Keratinocyte (primary cell): ENCODE data around the gene STRADA. TPM values are rescaled to one million over a fixed set of nuclear protein-coding genes. Genes with fewer than 3 reads are reported as not detected.

ENCODE experiments used
- DNase-seq: peaks from one replicate; pipeline ENCODE4 v3.0.0-alpha.2; 2011; ENCODE audit warnings: low read depth, missing footprints, low spot score
- FAIRE-seq: peaks from 2 replicates; lab custom pipeline; 2011; peaks lifted over from hg19 to GRCh38; lab: Jason Lieb, UNC
- H2AFZ ChIP-seq: 2 replicates; pipeline ENCODE4 v1.6.0; 2012; ENCODE audit warnings: low read length, control low read depth, inconsistent platforms; ENCODE audit not compliant: control insufficient read depth
- H3K27ac ChIP-seq: 2 replicates; pipeline ENCODE4 v1.5.1; 2011; ENCODE audit warnings: low read length; ENCODE audit not compliant: control insufficient read depth, insufficient read depth
- H3K27me3 ChIP-seq: 3 replicates; pipeline ENCODE4 v1.6.0; 2011; ENCODE audit warnings: low read length; ENCODE audit not compliant: control insufficient read depth, insufficient read depth; ENCODE audit errors: extremely low read depth
- H3K36me3 ChIP-seq, 2 experiments: 2 replicates in 1 of 2; 3 replicates in 1 of 2; pipeline ENCODE4 v1.5.1; 2011; ENCODE audit warnings: low read length in 2 of 2, mild to moderate bottlenecking in 1 of 2; ENCODE audit not compliant: control insufficient read depth in 2 of 2, insufficient read depth in 2 of 2; ENCODE audit errors: extremely low read depth in 1 of 2
- H3K4me1 ChIP-seq: 3 replicates; pipeline ENCODE4 v1.5.1; 2011; ENCODE audit warnings: low read length; ENCODE audit not compliant: control insufficient read depth, insufficient read depth; ENCODE audit errors: extremely low read depth
- H3K4me2 ChIP-seq: 3 replicates; pipeline ENCODE4 v1.6.0; 2011; ENCODE audit warnings: low read depth, low read length; ENCODE audit not compliant: control insufficient read depth, insufficient read depth; ENCODE audit errors: extremely low read depth
- H3K4me3 ChIP-seq, 3 experiments: fragments of 200-600 bp in 1 of 3; sonication (generic) in 1 of 3; 2 replicates in 2 of 3; 3 replicates in 1 of 3; pipeline ENCODE4 v1.5.1; 2011 to 2016; ENCODE audit warnings: low read length in 3 of 3, mild to moderate bottlenecking in 3 of 3, control low read depth in 2 of 3, inconsistent platforms in 1 of 3, low read depth in 1 of 3, mixed read lengths in 1 of 3, mixed run types in 1 of 3, moderate library complexity in 1 of 3; ENCODE audit not compliant: control insufficient read depth in 2 of 3, insufficient read depth in 2 of 3; ENCODE audit errors: extremely low read depth in 1 of 3
- H3K79me2 ChIP-seq: 2 replicates; pipeline ENCODE4 v1.6.0; 2012; ENCODE audit warnings: low read length; ENCODE audit not compliant: control insufficient read depth, insufficient read depth
- H3K9ac ChIP-seq: 3 replicates; pipeline ENCODE4 v1.6.0; 2011; ENCODE audit warnings: low read length; ENCODE audit not compliant: control insufficient read depth, insufficient read depth; ENCODE audit errors: extremely low read depth
- H3K9me1 ChIP-seq: 3 replicates; pipeline ENCODE4 v1.6.0; 2011; ENCODE audit warnings: low read length; ENCODE audit not compliant: control insufficient read depth, insufficient read depth; ENCODE audit errors: extremely low read depth
- H3K9me3 ChIP-seq: 2 replicates; pipeline ENCODE4 v1.5.1; 2012; ENCODE audit warnings: low read depth, low read length; ENCODE audit not compliant: control insufficient read depth
- H4K20me1 ChIP-seq: 3 replicates; pipeline ENCODE4 v1.6.0; 2011; ENCODE audit warnings: low read length; ENCODE audit not compliant: control insufficient read depth, insufficient read depth; ENCODE audit errors: extremely low read depth
- EZH2 ChIP-seq: IDR thresholded peaks from one replicate; pipeline ENCODE4 v1.6.1; 2012; ENCODE audit warnings: inconsistent platforms, mild to moderate bottlenecking, low read length, moderate library complexity
- dilution Hi-C: fragments of 300-500 bp; cut with MboI; formaldehyde crosslinking; loops from one replicate; pipeline ENCODE4 v1.7.0; 2020; ENCODE audit warnings: low sequenced_read_pairs; ENCODE audit not compliant: extremely low pct_ligation_motif_present
- polyA plus RNA-seq, 5 experiments: library from polyadenylated mRNA; depleted of rRNA in 3 of 5; stranded (reverse) in 3 of 5; stranded (forward) in 1 of 5; unstranded in 1 of 5; fragments of >200 nt; gene quantifications; 1 replicate in 1 of 5; 2 replicates in 3 of 5; 3 replicates in 1 of 5; pipeline versions ENCODE4 v1.2.1 to v1.2.3, GENCODE V29; 2011 to 2012; ENCODE audit warnings: missing spikeins in 2 of 5, low read depth in 1 of 5, low replicate concordance in 1 of 5
- TF ChIP-seq, protein P1 (sequence below), 3 experiments: IDR thresholded peaks in 1 of 3; conservative IDR thresholded peaks in 1 of 3; optimal IDR thresholded peaks in 1 of 3; 2 replicates in 2 of 3; 3 replicates in 1 of 3; pipeline versions ENCODE3 to v1.5.1; 2011; ENCODE audit warnings: low read length in 3 of 3, mild to moderate bottlenecking in 3 of 3, moderate library complexity in 2 of 3, control low read depth in 1 of 3, inconsistent platforms in 1 of 3; ENCODE audit not compliant: insufficient read depth in 2 of 3; ENCODE audit errors: extremely low read depth in 1 of 3

Gene STRADA
- polyA plus RNA-seq, 1 donor (not counting 4 experiments of a cell fraction or from before 2014, with no cell fraction given): 25.9 TPM

GRCh38 chr17:63754046-63754445, 12.4 kb upstream of the STRADA start:
- no peaks in the 10 kb centered on the region for H4K20me1 ChIP-seq
- no peak overlapping the region for H3K4me3 ChIP-seq
- no peaks in the 10 kb centered on the region for H3K9me1 ChIP-seq
- H3K36me3 ChIP-seq: peaks cover 22 to 45% of the 10 kb centered on the region in 2 experiments
- H3K79me2 ChIP-seq: no peaks in the 10 kb centered on the region
- no peak overlapping the region for H3K27ac ChIP-seq
- no peak for FAIRE-seq
- no peaks in the 10 kb centered on the region for H3K9me3 ChIP-seq
- no peaks in the 10 kb centered on the region for H3K4me1 ChIP-seq
- no peak for DNase-seq
- H3K9ac ChIP-seq: no peak overlapping the region
- H2AFZ ChIP-seq: no peak overlapping the region
- TF ChIP-seq EZH2: no peak
- TF ChIP-seq, protein P1, sequence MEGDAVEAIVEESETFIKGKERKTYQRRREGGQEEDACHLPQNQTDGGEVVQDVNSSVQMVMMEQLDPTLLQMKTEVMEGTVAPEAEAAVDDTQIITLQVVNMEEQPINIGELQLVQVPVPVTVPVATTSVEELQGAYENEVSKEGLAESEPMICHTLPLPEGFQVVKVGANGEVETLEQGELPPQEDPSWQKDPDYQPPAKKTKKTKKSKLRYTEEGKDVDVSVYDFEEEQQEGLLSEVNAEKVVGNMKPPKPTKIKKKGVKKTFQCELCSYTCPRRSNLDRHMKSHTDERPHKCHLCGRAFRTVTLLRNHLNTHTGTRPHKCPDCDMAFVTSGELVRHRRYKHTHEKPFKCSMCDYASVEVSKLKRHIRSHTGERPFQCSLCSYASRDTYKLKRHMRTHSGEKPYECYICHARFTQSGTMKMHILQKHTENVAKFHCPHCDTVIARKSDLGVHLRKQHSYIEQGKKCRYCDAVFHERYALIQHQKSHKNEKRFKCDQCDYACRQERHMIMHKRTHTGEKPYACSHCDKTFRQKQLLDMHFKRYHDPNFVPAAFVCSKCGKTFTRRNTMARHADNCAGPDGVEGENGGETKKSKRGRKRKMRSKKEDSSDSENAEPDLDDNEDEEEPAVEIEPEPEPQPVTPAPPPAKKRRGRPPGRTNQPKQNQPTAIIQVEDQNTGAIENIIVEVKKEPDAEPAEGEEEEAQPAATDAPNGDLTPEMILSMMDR (optimal IDR thresholded peaks at IDR 0.05 in 1 of 3, IDR thresholded peaks at IDR 0.05 in 1 of 3, conservative IDR thresholded peaks at IDR 0.05 in 1 of 3; ENCODE audit: extremely low read depth in 1 of 3, insufficient read depth in 2 of 3, low read length in 3 of 3): no peak
- dilution Hi-C loops: no loop called here
- H3K27me3 ChIP-seq: no peaks in the 10 kb centered on the region
- H3K4me2 ChIP-seq: no peak overlapping the region

GRCh38 chr17:63753215-63753614, 11.6 kb upstream of the STRADA start:
- H3K4me2 ChIP-seq: no peak overlapping the region

More at GRCh38 chr17:63753215-63753614, 11.6 kb upstream of the STRADA start:
- no peaks in the 10 kb centered on the region for H3K9me1 ChIP-seq
- no peak overlapping the region for H3K27ac ChIP-seq
- H3K9me3 ChIP-seq: no peaks in the 10 kb centered on the region
- no peaks in the 10 kb centered on the region for H3K27me3 ChIP-seq
- no peaks in the 10 kb centered on the region for H4K20me1 ChIP-seq
- no peaks in the 10 kb centered on the region for H3K79me2 ChIP-seq
- no peaks in the 10 kb centered on the region for H3K4me1 ChIP-seq
- H2AFZ ChIP-seq: no peak overlapping the region
- no peak overlapping the region for H3K9ac ChIP-seq
- H3K36me3 ChIP-seq: peaks cover 20 to 45% of the 10 kb centered on the region in 2 experiments
- DNase-seq (no peak), FAIRE-seq (no peak)
- no peak for TF ChIP-seq EZH2
- TF ChIP-seq, protein P1 (optimal IDR thresholded peaks at IDR 0.05 in 1 of 3, IDR thresholded peaks at IDR 0.05 in 1 of 3, conservative IDR thresholded peaks at IDR 0.05 in 1 of 3; ENCODE audit: extremely low read depth in 1 of 3, insufficient read depth in 2 of 3, low read length in 3 of 3): no peak
- dilution Hi-C loops: no loop called here
- no peak overlapping the region for H3K4me3 ChIP-seq
